Stomach (tissue), 9 donors: ENCODE measurements around the gene RNASE11. TPM values are rescaled to one million over a fixed set of nuclear protein-coding genes. Genes with fewer than 3 reads are reported as not detected.
A peak's percentile ranks its signal among the peaks of the same experiment; 100 is the strongest.

Source experiments
- DNase-seq, 2 donors: peaks; one replicate each; pipeline versions ENCODE4 v3.0.0 to v3.0.0-alpha.2; 2013 to 2019
- H3K27ac ChIP-seq, 5 donors: fragments of 200-600 bp in 4 of 5; sonication (generic) in 4 of 5; one replicate each; pipeline ENCODE4 v1.5.1; 2013 to 2019; ENCODE audit warnings: mild to moderate bottlenecking in 1 of 5, moderate library complexity in 1 of 5
- H3K27me3 ChIP-seq, 3 donors: fragments of 200-600 bp; sonication (generic); one replicate each; pipeline ENCODE4 v1.5.1; 2017 to 2019; ENCODE audit warnings: mixed run types in 1 of 3
- H3K36me3 ChIP-seq, 4 donors: fragments of 200-600 bp; sonication (generic); 1 replicate in 3 of 4; 2 replicates in 1 of 4; pipeline ENCODE4 v1.5.1; 2016 to 2019
- H3K4me1 ChIP-seq, 4 donors: fragments of 200-600 bp; sonication (generic); one replicate each; pipeline ENCODE4 v1.5.1; 2016 to 2019
- H3K4me3 ChIP-seq, 4 donors: fragments of 200-600 bp; sonication (generic) in 3 of 4; one replicate each; pipeline ENCODE4 v1.5.1; 2016 to 2019; ENCODE audit warnings: mild to moderate bottlenecking in 1 of 4
- H3K9me3 ChIP-seq, 4 donors: fragments of 200-600 bp; sonication (generic); one replicate each; pipeline ENCODE4 v1.5.1; 2016 to 2019
- CTCF ChIP-seq, 7 experiments: fragments of 450-650 bp in 4 of 7; fragments of 200-600 bp in 3 of 7; sonication (generic) in 3 of 7; IDR thresholded peaks; one replicate each; pipeline ENCODE4 v1.5.1; 2016 to 2019; ENCODE audit warnings: antibody characterized with exemption in 7 of 7, control low read depth in 2 of 7, mild to moderate bottlenecking in 1 of 7
- EP300 ChIP-seq: sonication (generic); formaldehyde crosslinking; IDR thresholded peaks from one replicate; pipeline ENCODE4 v1.6.1; 2017; ENCODE audit warnings: antibody characterized with exemption
- POLR2A ChIP-seq, 4 donors: fragments of 450-650 bp; IDR thresholded peaks; one replicate each; pipeline ENCODE4 v1.6.1; 2016; ENCODE audit warnings: antibody characterized with exemption in 4 of 4, control low read depth in 2 of 4, mild to moderate bottlenecking in 1 of 4, moderate library complexity in 1 of 4
- POLR2AphosphoS5 ChIP-seq, 3 donors: sonication (generic); formaldehyde crosslinking; IDR thresholded peaks; one replicate each; pipeline ENCODE4 v1.6.1; 2016; ENCODE audit warnings: antibody characterized with exemption in 3 of 3
- WGBS, 5 donors: extraction: QIAGEN DNeasy Blood & Tissue Kit in 3 of 5; methylation state at CpG; one replicate each; pipeline versions ENCODE4 v1.1.5 to v1.1.7; 2013 to 2018; 5-methylcytosine and 5-hydroxymethylcytosine counted together
- intact Hi-C: fragments of 100-400 bp; cut with DNase I; formaldehyde crosslinking; loops from one replicate; pipeline ENCODE4 v1.15.1; 2023; ENCODE audit warnings: low total_unique reads
- polyA plus RNA-seq, 3 donors: library from polyadenylated mRNA; stranded (reverse); fragments of 200-250 nt; gene quantifications; one replicate each; pipeline ENCODE4 v1.2.3, GENCODE V29; 2013
- total RNA-seq, 5 donors: library from RNA; depleted of rRNA; stranded (reverse); fragments of >200 nt; gene quantifications; one replicate each; pipeline versions ENCODE4 v1.1.0 to v1.2.3, GENCODE V29; 2014 to 2016
- donor health status: healthy with polysubstance abuse.
- donor health status: Bipolar disorder and iron deficiency.
- donor health status: healthy.

RNASE11 gene
- total and polyA plus RNA-seq, 8 donors, result not detected

DNA sequence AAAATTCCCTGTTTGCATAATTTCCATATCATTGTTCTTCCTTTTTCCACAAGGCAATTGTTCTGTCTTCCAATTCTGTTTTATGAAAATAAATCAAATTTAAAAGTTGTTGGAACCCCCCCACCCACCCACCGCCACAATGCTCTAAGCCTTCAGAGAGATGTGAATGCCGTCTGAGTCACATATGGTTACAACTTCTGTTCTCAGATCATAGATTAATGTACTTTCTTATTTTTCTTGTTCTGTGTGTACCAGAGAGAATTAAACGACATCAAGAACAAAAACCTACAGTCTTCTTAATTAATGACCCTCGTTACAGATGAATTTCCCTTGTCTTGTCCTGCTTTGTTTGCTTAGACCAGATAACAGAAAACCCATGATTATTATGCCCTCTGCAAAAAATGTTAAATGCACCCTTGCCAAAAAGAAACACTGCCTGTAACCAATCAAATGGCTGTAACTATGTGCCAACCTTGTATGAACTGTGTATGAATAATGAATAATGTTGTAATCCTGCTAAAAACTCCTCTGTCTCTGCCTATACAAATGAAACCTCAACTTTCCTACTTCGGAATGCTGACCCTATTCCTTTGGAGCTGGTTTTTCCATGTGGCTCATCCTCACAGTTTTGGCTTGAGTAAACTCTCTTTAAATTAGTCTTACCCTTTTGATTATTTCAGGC, 39.7 kb upstream of the RNASE11 start:
- 52 to 63% (median 58%) methylated on average over 5 of the region's 5 CpGs for WGBS, 5 donors
- Histone ChIP-seq H3K27me3 (peaks cover 0 to 45% (median 4%) of the 10 kb centered on the region in 3 donors), H3K36me3 (no peaks in the 10 kb centered on the region), H3K27ac (no peak overlapping the region), H3K4me1 (peaks cover 15 to 71% (median 53%) of the 10 kb centered on the region in 4 donors), H3K4me3 (no peak overlapping the region), H3K9me3 (no peaks in the 10 kb centered on the region)
- intact Hi-C loops, result no loop called here
- TF ChIP-seq POLR2A (IDR thresholded peaks at IDR 0.05) (no peak), CTCF (IDR thresholded peaks at IDR 0.05) (no peak), POLR2AphosphoS5 (IDR thresholded peaks at IDR 0.05) (no peak), EP300 (no peak)
- no peak for DNase-seq

DNA sequence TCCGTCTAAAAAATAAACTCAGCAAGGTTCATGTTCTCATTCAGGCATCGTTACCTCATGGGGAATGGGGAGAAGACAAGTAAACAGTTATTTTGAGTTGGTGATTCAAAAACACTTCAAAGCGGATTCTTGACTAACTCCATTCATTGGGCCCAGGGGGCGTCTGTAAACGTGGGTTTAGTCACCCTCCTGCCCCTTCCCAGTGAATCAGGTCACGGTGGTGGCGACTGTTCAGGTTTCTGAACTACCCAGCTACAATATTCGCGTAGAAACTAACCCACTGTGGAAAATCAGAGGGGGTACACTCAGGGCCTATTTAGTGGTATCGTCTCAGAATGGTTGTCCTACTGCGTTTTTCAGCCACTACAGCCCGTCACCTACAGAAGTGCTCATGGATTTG, 38.5 kb upstream of the RNASE11 start:
- TF ChIP-seq POLR2AphosphoS5 (IDR thresholded peaks at IDR 0.05) (no peak), EP300 (no peak), CTCF (IDR thresholded peaks at IDR 0.05) (no peak), POLR2A (IDR thresholded peaks at IDR 0.05) (no peak)
- no peaks in the 10 kb centered on the region for H3K36me3 ChIP-seq
- H3K4me3 ChIP-seq, result peak overlapping the region in 3 of 4 donors; percentile 5 to 31 (median 24)
- peaks cover 0 to 33% (median 4%) of the 10 kb centered on the region in 3 donors for H3K27me3 ChIP-seq
- intact Hi-C loops, result no loop called here
- H3K4me1 ChIP-seq, result peaks cover 3 to 58% (median 43%) of the 10 kb centered on the region in 4 donors
- H3K9me3 ChIP-seq, result no peaks in the 10 kb centered on the region
- no peak for DNase-seq
- WGBS, 5 donors, result 24 to 34% (median 27%) methylated on average over 12 of the region's 12 CpGs
- H3K27ac ChIP-seq, result no peak overlapping the region

GRCh38 chr14:20624495-20625070, 36.8 kb upstream of the RNASE11 start:
- peak; percentile 75 to 87 for DNase-seq
- TF ChIP-seq POLR2AphosphoS5 (IDR thresholded peaks at IDR 0.05) (peak in 1 of 3 donors; percentile 8), CTCF (IDR thresholded peaks at IDR 0.05) (no peak), POLR2A (IDR thresholded peaks at IDR 0.05) (no peak)
- Histone ChIP-seq H3K4me1 (peaks cover 0 to 55% (median 39%) of the 10 kb centered on the region in 4 donors), H3K27me3 (peaks cover 0 to 33% (median 4%) of the 10 kb centered on the region in 3 donors), H3K9me3 (no peaks in the 10 kb centered on the region), H3K27ac (peak overlapping the region in 4 of 5 donors; percentile 6 to 47 (median 27)), H3K36me3 (no peaks in the 10 kb centered on the region), H3K4me3 (peak overlapping the region; percentile 11 to 31 (median 18))
- intact Hi-C loops, result no loop called here
- 5 to 8% (median 6%) methylated on average over 22 of the region's 22 CpGs for WGBS, 5 donors

GRCh38 chr14:20623798-20624197, 36.0 kb upstream of the RNASE11 start:
- Histone ChIP-seq H3K4me3 (no peak overlapping the region), H3K9me3 (no peaks in the 10 kb centered on the region), H3K27me3 (peaks cover 0 to 33% (median 4%) of the 10 kb centered on the region in 3 donors), H3K36me3 (no peaks in the 10 kb centered on the region), H3K4me1 (peaks cover 0 to 55% (median 39%) of the 10 kb centered on the region in 4 donors), H3K27ac (no peak overlapping the region)
- no peak for DNase-seq
- TF ChIP-seq CTCF (IDR thresholded peaks at IDR 0.05) (no peak), POLR2AphosphoS5 (IDR thresholded peaks at IDR 0.05) (no peak), EP300 (no peak)
- intact Hi-C loops, result no loop called here
- 59 to 73% (median 65%) methylated on average over 15 of the region's 15 CpGs for WGBS, 5 donors
